ENCODE results near the gene RNF213. TPM values are rescaled to one million over a fixed set of nuclear protein-coding genes. Genes with fewer than 3 reads are reported as not detected.

The RNF213 gene
- total RNA-seq, 1 experiment from 2014 or later, result 70.5 TPM

DNA sequence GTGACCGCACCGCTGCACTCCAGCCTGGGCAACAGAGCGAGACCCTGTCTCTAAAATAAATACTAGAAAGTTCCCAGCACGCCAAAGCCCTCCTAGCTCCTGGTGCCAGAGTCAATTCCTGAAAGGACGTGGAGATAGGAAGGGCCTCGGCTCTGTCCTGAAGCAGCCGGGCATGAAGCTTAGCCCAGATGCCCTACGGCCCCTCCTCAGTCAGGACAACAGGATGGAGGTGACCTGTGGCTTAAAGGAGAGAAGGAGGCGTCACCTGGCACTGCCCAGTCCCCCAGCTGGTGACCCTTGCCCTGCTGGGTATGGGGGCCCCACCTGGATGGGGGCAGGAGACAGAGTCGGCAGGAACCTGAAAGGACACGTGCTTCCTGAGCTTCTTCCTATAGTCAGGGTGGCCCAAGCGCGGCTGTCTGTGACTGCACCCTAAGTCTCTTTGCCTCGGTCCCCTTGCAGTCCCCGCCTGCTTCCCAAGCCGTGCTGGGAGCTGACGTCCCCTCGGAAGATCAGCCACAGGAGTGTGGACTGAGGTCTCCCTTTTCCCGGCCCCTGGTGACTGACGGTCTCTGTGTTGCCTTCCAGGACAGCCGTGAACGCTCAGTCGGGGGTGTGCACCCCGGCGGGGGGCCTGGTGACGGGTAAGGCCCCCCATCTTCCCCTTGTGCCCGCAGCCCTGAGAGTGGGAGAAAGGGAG, 14.9 kb upstream of the RNF213 start:
- no peak for DNase-seq (ENCODE audit: low spot score)
- H3K27me3 Mint-ChIP-seq (ENCODE audit: low read depth), result no peaks in the 10 kb centered on the region
- no peak for TF ChIP-seq CREM (CRISPR knock-in tag; IDR thresholded peaks at IDR 0.05)
- no peak for TF ChIP-seq GRHL2 (CRISPR knock-in tag; IDR thresholded peaks at IDR 0.05; ENCODE audit: insufficient replicate concordance, severe bottlenecking)
- no peak for TF ChIP-seq MYBL2 (CRISPR knock-in tag; IDR thresholded peaks at IDR 0.05)
- TF ChIP-seq, protein P1, sequence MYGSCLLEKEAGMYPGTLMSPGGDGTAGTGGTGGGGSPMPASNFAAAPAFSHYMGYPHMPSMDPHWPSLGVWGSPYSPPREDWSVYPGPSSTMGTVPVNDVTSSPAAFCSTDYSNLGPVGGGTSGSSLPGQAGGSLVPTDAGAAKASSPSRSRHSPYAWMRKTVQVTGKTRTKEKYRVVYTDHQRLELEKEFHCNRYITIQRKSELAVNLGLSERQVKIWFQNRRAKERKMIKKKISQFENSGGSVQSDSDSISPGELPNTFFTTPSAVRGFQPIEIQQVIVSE (CRISPR knock-in tag; IDR thresholded peaks at IDR 0.05; ENCODE audit: borderline replicate concordance), result no peak
- TF ChIP-seq ELF4 (CRISPR knock-in tag; IDR thresholded peaks at IDR 0.05; ENCODE audit: low read depth), result no peak
- no peak for TF ChIP-seq ZBTB21 (CRISPR knock-in tag; IDR thresholded peaks at IDR 0.05; ENCODE audit: borderline replicate concordance)
- TF ChIP-seq, protein P2, sequence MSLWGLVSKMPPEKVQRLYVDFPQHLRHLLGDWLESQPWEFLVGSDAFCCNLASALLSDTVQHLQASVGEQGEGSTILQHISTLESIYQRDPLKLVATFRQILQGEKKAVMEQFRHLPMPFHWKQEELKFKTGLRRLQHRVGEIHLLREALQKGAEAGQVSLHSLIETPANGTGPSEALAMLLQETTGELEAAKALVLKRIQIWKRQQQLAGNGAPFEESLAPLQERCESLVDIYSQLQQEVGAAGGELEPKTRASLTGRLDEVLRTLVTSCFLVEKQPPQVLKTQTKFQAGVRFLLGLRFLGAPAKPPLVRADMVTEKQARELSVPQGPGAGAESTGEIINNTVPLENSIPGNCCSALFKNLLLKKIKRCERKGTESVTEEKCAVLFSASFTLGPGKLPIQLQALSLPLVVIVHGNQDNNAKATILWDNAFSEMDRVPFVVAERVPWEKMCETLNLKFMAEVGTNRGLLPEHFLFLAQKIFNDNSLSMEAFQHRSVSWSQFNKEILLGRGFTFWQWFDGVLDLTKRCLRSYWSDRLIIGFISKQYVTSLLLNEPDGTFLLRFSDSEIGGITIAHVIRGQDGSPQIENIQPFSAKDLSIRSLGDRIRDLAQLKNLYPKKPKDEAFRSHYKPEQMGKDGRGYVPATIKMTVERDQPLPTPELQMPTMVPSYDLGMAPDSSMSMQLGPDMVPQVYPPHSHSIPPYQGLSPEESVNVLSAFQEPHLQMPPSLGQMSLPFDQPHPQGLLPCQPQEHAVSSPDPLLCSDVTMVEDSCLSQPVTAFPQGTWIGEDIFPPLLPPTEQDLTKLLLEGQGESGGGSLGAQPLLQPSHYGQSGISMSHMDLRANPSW (CRISPR knock-in tag; conservative IDR thresholded peaks at IDR 0.05; ENCODE audit: low read depth), result no peak
- TF ChIP-seq JAZF1 (CRISPR knock-in tag; IDR thresholded peaks at IDR 0.05), result no peak
- no peak for TF ChIP-seq ZNF416 (CRISPR knock-in tag; IDR thresholded peaks at IDR 0.05)
- no peak for TF ChIP-seq OVOL2 (CRISPR knock-in tag; IDR thresholded peaks at IDR 0.05; ENCODE audit: borderline replicate concordance)
- no peak for TF ChIP-seq USF2 (CRISPR knock-in tag; IDR thresholded peaks at IDR 0.05)
- TF ChIP-seq NR2C2 (CRISPR knock-in tag; IDR thresholded peaks at IDR 0.05), result no peak
- TF ChIP-seq JUN (CRISPR knock-in tag; IDR thresholded peaks at IDR 0.05), result no peak
- TF ChIP-seq NR3C1 (CRISPR knock-in tag; conservative IDR thresholded peaks at IDR 0.05; ENCODE audit: low read depth), result no peak
- no peak for TF ChIP-seq ARID4B (CRISPR knock-in tag; IDR thresholded peaks at IDR 0.05; ENCODE audit: borderline replicate concordance)
- H3K36me3 Mint-ChIP-seq, result peaks cover 28% of the 10 kb centered on the region
- no peak overlapping the region for H3K4me3 Mint-ChIP-seq
- no peaks in the 10 kb centered on the region for H3K4me1 Mint-ChIP-seq
- peak overlapping the region; percentile 92 for H3K27ac Mint-ChIP-seq
- POLR2A ChIA-PET, result no interaction called here
- no peak for ATAC-seq
- CTCF ChIA-PET, result no interaction called here
- no peaks in the 10 kb centered on the region for H3K9me3 Mint-ChIP-seq

- Mint-ChIP-seq H3K9me3 (no peaks in the 10 kb centered on the region), H3K4me1 (no peaks in the 10 kb centered on the region), H3K36me3 (peaks cover 26% of the 10 kb centered on the region), H3K4me3 (no peak overlapping the region), H3K27ac (no peak overlapping the region; the same call in 1 of the 2 replicates), H3K27me3 (ENCODE audit: low read depth) (no peaks in the 10 kb centered on the region)
- ChIA-PET POLR2A (no interaction called here), CTCF (no interaction called here)
- no peak for DNase-seq (ENCODE audit: low spot score)
- ATAC-seq, result no peak
- TF ChIP-seq ESRRA (CRISPR knock-in tag; IDR thresholded peaks at IDR 0.05; ENCODE audit: borderline replicate concordance) (no peak), ATF6 (CRISPR knock-in tag; IDR thresholded peaks at IDR 0.05) (no peak), ERG (CRISPR knock-in tag; IDR thresholded peaks at IDR 0.05) (no peak), TP53 (CRISPR knock-in tag; IDR thresholded peaks at IDR 0.05) (no peak)
- TF ChIP-seq, protein P2 (CRISPR knock-in tag; conservative IDR thresholded peaks at IDR 0.05; ENCODE audit: low read depth), result no peak
Measured at GRCh38 chr17:80246266-80246681, 14.4 kb upstream of the RNF213 start.

Data from WTC11 (cell line).